OCI-LY3 (cell line): ENCODE results near the gene SULT1A1.

Source experiments
- CTCF ChIP-seq: fragments of 200-600, 300-600 bp; sonication (generic); IDR thresholded peaks from 2 replicates; pipeline ENCODE4 v1.5.1; 2014; ENCODE audit warnings: antibody characterized with exemption, low read length, low read depth
- EZH2phosphoT487 ChIP-seq: fragments of 200-600 bp; shearing (Covaris generic); IDR thresholded peaks from 2 replicates; pipeline ENCODE4 v1.6.1; 2018; ENCODE audit warnings: antibody characterized with exemption, mixed run types, low read depth

- no peak for TF ChIP-seq EZH2phosphoT487
- TF ChIP-seq CTCF: no peak
These were observed 3.3 kb downstream of the SULT1A1 start for GRCh38 chr16:28606291-28607115.
